GM12801 (cell line): ENCODE results near the gene ANKK1.

Experiments used
- CTCF ChIP-seq: IDR thresholded peaks from one replicate; pipeline ENCODE4 v1.5.1; 2011; ENCODE audit warnings: control low read depth; ENCODE audit not compliant: insufficient read length; ENCODE audit errors: extremely low read depth

ANKK1 gene

DNA sequence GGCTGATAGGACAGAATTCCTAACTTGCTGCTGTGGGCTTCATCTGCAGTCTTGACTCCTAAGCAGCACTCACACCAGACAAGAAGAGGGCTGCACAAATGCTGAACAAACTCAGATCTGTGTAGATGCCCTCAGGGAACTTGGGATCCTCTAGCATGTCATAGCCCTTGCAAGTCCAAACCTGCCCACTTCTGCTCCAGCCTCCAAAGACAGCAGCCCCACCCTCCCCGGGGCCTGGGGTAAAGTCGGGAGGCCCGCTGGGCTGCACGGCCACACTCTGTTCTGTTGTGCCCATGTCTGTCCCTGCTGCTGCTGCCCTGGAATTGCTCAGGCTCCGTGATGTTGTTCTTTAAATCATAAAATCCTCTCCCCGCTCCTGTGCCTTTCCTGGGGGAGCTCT, 59.4 kb downstream of the ANKK1 start:
- no peak for TF ChIP-seq CTCF

DNA sequence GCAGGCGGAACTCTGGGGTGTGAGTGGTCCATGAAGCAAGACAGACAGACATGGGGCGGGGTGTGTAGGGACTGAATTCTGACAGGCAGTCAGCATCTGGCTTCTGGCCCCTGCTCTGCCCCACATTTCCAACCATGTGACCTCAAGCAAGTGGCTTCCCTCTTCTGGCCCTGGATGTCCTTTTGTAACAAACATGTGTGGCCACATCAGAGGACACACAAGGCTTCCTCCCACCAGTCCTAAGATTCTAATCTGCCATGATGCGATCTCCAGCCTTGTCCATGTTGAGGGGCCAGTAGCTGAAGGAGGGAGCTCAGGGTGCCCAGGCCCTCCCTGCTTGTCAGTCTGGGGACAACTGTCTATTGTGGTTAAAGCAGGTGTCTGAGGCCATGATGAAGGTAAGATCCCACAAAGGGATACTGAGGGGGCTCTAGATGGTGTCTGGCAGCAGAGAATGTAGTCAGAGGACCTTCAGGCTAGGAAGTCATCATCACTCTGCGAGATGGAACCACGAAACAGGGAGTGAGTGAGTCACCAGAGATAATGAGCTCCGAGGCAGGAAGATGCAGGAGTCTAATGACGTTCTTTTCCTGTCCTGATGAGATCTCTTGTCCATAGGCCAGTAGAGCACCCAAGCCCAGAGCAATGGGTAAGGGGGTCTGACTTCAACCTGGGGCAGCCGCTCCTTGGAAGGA, 60.2 kb downstream of the ANKK1 start:
- TF ChIP-seq CTCF, result no peak

DNA sequence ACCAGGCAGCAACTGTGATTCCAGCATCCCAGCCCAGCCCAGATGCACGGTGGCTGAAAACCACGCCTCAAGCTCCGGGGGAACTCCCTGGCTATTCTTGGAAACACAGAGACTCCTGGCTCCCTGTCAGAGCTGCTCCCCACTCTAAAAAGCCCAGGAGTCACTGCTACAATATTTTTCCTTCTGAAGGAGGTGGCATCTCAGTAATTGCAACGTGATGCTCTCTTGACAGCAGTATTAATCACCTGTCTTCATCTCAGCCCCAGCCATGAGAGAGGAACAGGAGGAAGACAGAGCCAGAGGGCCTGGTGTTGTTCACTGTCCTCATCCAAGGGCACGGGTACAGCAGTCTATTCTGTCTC, 60.7 kb downstream of the ANKK1 start:
- no peak for TF ChIP-seq CTCF

DNA sequence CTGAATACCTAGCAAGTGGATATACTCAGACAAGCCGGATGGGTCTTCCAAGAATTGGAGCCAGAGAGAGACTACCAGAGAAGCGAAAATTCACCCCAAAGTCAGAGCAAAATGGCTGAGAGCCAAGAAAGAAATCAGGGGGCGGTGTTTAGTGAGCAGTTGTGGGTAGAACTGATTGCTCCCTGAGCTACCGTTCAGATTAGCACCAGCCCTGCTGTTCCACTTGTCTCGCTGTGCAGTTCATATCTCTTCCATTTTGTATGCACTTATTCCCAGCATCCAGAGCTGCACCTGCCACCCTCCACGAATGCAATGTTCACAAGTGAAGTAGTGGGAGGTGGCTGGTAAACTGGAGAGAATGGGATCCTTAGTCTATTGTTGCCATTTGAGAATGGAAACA, 62.2 kb downstream of the ANKK1 start:
- no peak for TF ChIP-seq CTCF
